GM12878 (cell line): ENCODE data around the gene TFCP2L1. TPM values are rescaled to one million over a fixed set of nuclear protein-coding genes. Genes with fewer than 3 reads are reported as not detected.

Source experiments
- ATAC-seq: fragments of 200-7000 bp; cut with Tn5 transposase; 3 replicates; pipeline ENCODE4 v1.9.1; 2020; ENCODE audit warnings: mild to moderate bottlenecking, moderate library complexity
- BruUV-seq: library from RNA; stranded (reverse); fragments of 400-500 nt; replicated peaks from 2 replicates; lab custom pipeline; 2021; lab: Mats Ljungman, UMichigan
- CTCF ChIA-PET: fragments of 300-600 bp; sonication (Branson Sonifier 250); formaldehyde crosslinking; extraction: SDS; loops from one replicate; lab custom pipeline; 2021; ENCODE audit warnings: inconsistent platforms; lab: Yijun Ruan, JAX
- POLR2A ChIA-PET: fragments of 350-600 bp; formaldehyde crosslinking; extraction: SDS; loops from one replicate; lab custom pipeline; 2021; ENCODE audit warnings: inconsistent platforms; lab: Charles Lee
- RAD21 ChIA-PET: fragments of 300-600 bp; sonication (Branson Sonifier 250); formaldehyde crosslinking; loops from one replicate; lab custom pipeline; 2023; ENCODE audit warnings: antibody characterized with exemption; ENCODE audit not compliant: unreplicated experiment; lab: Charles Lee
- SMC1A ChIA-PET: fragments of 300-600 bp; sonication (Branson Sonifier 250); formaldehyde crosslinking; loops from one replicate; lab custom pipeline; 2023; ENCODE audit not compliant: unreplicated experiment, uncharacterized antibody; lab: Charles Lee
- DNase-seq: peaks from one replicate; pipeline ENCODE4 v3.0.0-alpha.2; 2011; ENCODE audit warnings: low read depth, low spot score
- FAIRE-seq: peaks from 3 replicates; lab custom pipeline; 2011; peaks lifted over from hg19 to GRCh38; lab: Jason Lieb, UNC
- H2AFZ ChIP-seq: 2 replicates; pipeline ENCODE4 v1.6.0; 2011; ENCODE audit warnings: low read depth, low read length, control low read depth; ENCODE audit not compliant: control insufficient read depth
- H3K27ac ChIP-seq: 2 replicates; pipeline ENCODE4 v1.5.1; 2011; ENCODE audit warnings: control low read depth; ENCODE audit not compliant: control insufficient read depth, insufficient read depth
- H3K27me3 ChIP-seq, 2 experiments: replicated peaks in 1 of 2; 2 replicates each; pipeline versions ENCODE4 v1.6.0 to v1.6.1; 2011; ENCODE audit warnings: low read length in 1 of 2; ENCODE audit not compliant: control insufficient read depth in 2 of 2, insufficient read depth in 2 of 2
- H3K36me3 ChIP-seq, 2 experiments: 2 replicates each; pipeline ENCODE4 v1.5.1; 2011; ENCODE audit warnings: low read length in 1 of 2; ENCODE audit not compliant: control insufficient read depth in 2 of 2, insufficient read depth in 2 of 2
- H3K4me1 ChIP-seq: 2 replicates; pipeline ENCODE4 v1.6.1; 2011; ENCODE audit warnings: mild to moderate bottlenecking, low read length, moderate library complexity, mixed read lengths; ENCODE audit not compliant: control insufficient read depth, insufficient read depth
- H3K4me2 ChIP-seq: 2 replicates; pipeline ENCODE4 v1.6.0; 2011; ENCODE audit warnings: control low read depth; ENCODE audit not compliant: control insufficient read depth, insufficient read depth
- H3K4me3 ChIP-seq: fragments of 200-600 bp; sonication (generic); 2 replicates; pipeline ENCODE4 v1.5.1; 2016
- H3K79me2 ChIP-seq: 2 replicates; pipeline ENCODE4 v1.6.0; 2011; ENCODE audit warnings: low read length; ENCODE audit not compliant: control insufficient read depth, insufficient read depth
- H3K9ac ChIP-seq: 2 replicates; pipeline ENCODE4 v1.8.0; 2011; ENCODE audit warnings: low read length, control low read depth, mixed read lengths; ENCODE audit not compliant: control insufficient read depth, insufficient read depth
- H3K9me3 ChIP-seq: replicated peaks from 3 replicates; pipeline ENCODE4 v1.5.1; 2011; ENCODE audit warnings: mild to moderate bottlenecking, low read length; ENCODE audit not compliant: control insufficient read depth, insufficient read depth
- H4K20me1 ChIP-seq: 2 replicates; pipeline ENCODE4 v1.6.0; 2011; ENCODE audit not compliant: control insufficient read depth, insufficient read depth
- BCL11A ChIP-seq: IDR thresholded peaks from 2 replicates; pipeline ENCODE4 v1.6.1; 2011; ENCODE audit warnings: low read depth, low read length
- BMI1 ChIP-seq: fragments of 450-650 bp; IDR thresholded peaks from 2 replicates; pipeline ENCODE4 v1.6.1; 2016; ENCODE audit warnings: mild to moderate bottlenecking, moderate library complexity, borderline replicate concordance
- CREB1 ChIP-seq: IDR thresholded peaks from 2 replicates; pipeline ENCODE4 v1.6.1; 2012; ENCODE audit warnings: low read depth, mild to moderate bottlenecking, inconsistent platforms
- DPF2 ChIP-seq: fragments of 450-650 bp; IDR thresholded peaks from 2 replicates; pipeline ENCODE4 v1.6.1; 2017; ENCODE audit warnings: mild to moderate bottlenecking
- FOS ChIP-seq: IDR thresholded peaks from 3 replicates; pipeline ENCODE4 v1.6.1; 2011; ENCODE audit warnings: borderline replicate concordance; ENCODE audit not compliant: insufficient read length; ENCODE audit errors: extremely low read depth
- HSF1 ChIP-seq: fragments of 150-350 bp; IDR thresholded peaks from 2 replicates; pipeline ENCODE4 v1.6.1; 2014; ENCODE audit warnings: mild to moderate bottlenecking, low read depth, low read length
- JUNB ChIP-seq: IDR thresholded peaks from 2 replicates; pipeline ENCODE4 v1.6.1; 2016; ENCODE audit warnings: antibody characterized with exemption, mild to moderate bottlenecking
- NFXL1 ChIP-seq: fragments of 450-650 bp; IDR thresholded peaks from 2 replicates; pipeline ENCODE4 v1.6.1; 2017; ENCODE audit warnings: antibody characterized with exemption, mild to moderate bottlenecking, borderline replicate concordance
- NR2C2 ChIP-seq: IDR thresholded peaks from 2 replicates; pipeline ENCODE4 v1.6.1; 2011; ENCODE audit warnings: borderline replicate concordance, low read depth; ENCODE audit not compliant: control insufficient read depth, insufficient read length
- NR2F1 ChIP-seq: fragments of 450-650 bp; conservative IDR thresholded peaks from 2 replicates; pipeline ENCODE4 v1.6.1; 2017; ENCODE audit warnings: mild to moderate bottlenecking
- SMARCA5 ChIP-seq: fragments of 450-650 bp; IDR thresholded peaks from 2 replicates; pipeline ENCODE4 v1.6.1; 2017; ENCODE audit warnings: mild to moderate bottlenecking
- TCF12 ChIP-seq: IDR thresholded peaks from 2 replicates; pipeline ENCODE4 v1.6.1; 2011; ENCODE audit warnings: low read depth, mild to moderate bottlenecking, low read length
- ZSCAN29 ChIP-seq: fragments of 450-650 bp; IDR thresholded peaks from 2 replicates; pipeline ENCODE4 v1.6.1; 2017; ENCODE audit warnings: mild to moderate bottlenecking, moderate library complexity
- whole genome bisulfite sequencing: methylation state at CpG from one replicate; pipeline ENCODE4 v1.1.6; 2016; ENCODE audit warnings: low lambda C conversion rate; ENCODE audit not compliant: insufficient replicate concordance, insufficient coverage; ENCODE audit errors: missing lambda C conversion rate; 5-methylcytosine and 5-hydroxymethylcytosine counted together
- in situ Hi-C: fragments of 300-500 bp; cut with MboI; formaldehyde crosslinking; loops from 9 replicates; pipeline ENCODE4 v1.14.3; 2018; ENCODE audit warnings: mixed read lengths
- intact Hi-C: fragments of 100-400 bp; cut with micrococcal nuclease; formaldehyde crosslinking; loops from one replicate; pipeline ENCODE4 v1.14.2; 2022; ENCODE audit not compliant: unreplicated experiment
- polyA plus RNA-seq, 11 experiments: library from polyadenylated mRNA; depleted of rRNA in 4 of 11; unstranded in 6 of 11; stranded (reverse) in 5 of 11; fragments of >200 nt; fragmentation: Nextera tagmentation in 4 of 11; fragmentation: Illumina TruSeq in 1 of 11; extraction: Ambion mirVana in 4 of 11; extraction: Trizol in 1 of 11; gene quantifications; 1 replicate in 1 of 11; 2 replicates in 10 of 11; pipeline versions ENCODE4 v1.2.1 to v1.2.3, GENCODE V29; 2011 to 2016; ENCODE audit warnings: inconsistent platforms in 2 of 11, missing spikeins in 2 of 11, low read depth in 1 of 11
- total RNA-seq, 4 experiments: library from RNA; depleted of rRNA in 3 of 4; stranded (reverse); fragments of >200 nt in 3 of 4; fragmentation: Illumina TruSeq in 1 of 4; extraction: Trizol in 1 of 4; gene quantifications; 2 replicates each; pipeline versions ENCODE4 v1.2.1 to v1.2.3, GENCODE V29; 2013 to 2021
- TF ChIP-seq, protein P1 (sequence below): fragments of 450-650 bp; IDR thresholded peaks from 2 replicates; pipeline ENCODE4 v1.6.1; 2017; ENCODE audit warnings: mild to moderate bottlenecking, low read depth, inconsistent platforms; ENCODE audit not compliant: poor library complexity, severe bottlenecking
- TF ChIP-seq, protein P2 (sequence below): fragments of 450-650 bp; IDR thresholded peaks from 2 replicates; pipeline ENCODE4 v1.6.1; 2017; ENCODE audit warnings: mild to moderate bottlenecking, moderate library complexity

TFCP2L1 gene
- total and polyA plus RNA-seq, 10 of the 15 experiments (the other 5 are each of a cell fraction or from before 2014, with no cell fraction given), result 0.02 to 0.21 (median 0.09) TPM; not detected in 1

- TF ChIP-seq, protein P1, sequence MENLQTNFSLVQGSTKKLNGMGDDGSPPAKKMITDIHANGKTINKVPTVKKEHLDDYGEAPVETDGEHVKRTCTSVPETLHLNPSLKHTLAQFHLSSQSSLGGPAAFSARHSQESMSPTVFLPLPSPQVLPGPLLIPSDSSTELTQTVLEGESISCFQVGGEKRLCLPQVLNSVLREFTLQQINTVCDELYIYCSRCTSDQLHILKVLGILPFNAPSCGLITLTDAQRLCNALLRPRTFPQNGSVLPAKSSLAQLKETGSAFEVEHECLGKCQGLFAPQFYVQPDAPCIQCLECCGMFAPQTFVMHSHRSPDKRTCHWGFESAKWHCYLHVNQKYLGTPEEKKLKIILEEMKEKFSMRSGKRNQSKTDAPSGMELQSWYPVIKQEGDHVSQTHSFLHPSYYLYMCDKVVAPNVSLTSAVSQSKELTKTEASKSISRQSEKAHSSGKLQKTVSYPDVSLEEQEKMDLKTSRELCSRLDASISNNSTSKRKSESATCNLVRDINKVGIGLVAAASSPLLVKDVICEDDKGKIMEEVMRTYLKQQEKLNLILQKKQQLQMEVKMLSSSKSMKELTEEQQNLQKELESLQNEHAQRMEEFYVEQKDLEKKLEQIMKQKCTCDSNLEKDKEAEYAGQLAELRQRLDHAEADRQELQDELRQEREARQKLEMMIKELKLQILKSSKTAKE, result no peak
- TF ChIP-seq NR2F1, result no peak
- no peak for TF ChIP-seq NR2C2
- no peak for TF ChIP-seq FOS
These were observed 47.5 kb downstream of the TFCP2L1 start (continued) for GRCh38 chr2:121237336-121237979.

DNA sequence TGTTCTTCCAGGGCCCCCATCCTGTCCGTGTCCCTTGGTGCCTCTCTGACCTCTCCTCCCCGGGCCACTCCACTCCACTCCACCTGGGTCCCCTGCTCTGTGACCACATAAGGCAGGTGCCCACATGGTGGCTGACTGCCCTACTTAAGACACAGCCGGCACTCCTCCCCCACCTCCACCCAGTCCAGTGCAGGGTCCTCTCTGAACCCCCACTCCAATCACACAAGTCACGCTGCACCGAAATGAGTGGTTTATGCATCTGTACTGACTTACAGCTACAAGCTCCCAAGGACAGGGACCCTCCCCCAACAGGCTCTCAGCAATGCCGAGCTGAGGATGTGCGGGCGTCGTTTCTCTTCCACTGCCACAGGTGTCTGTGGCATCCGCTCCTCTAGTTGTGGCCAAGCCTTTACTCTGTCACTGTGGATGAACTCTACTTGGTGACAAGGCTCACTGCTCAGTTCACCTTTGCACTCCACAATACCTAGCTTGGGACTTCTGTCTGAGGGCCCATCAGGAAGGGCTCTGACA, 48.3 kb downstream of the TFCP2L1 start:
- Histone ChIP-seq H3K27me3 (no peaks in the 10 kb centered on the region; a peak in 2 of 4 replicates), H3K4me2 (no peak overlapping the region), H4K20me1 (no peaks in the 10 kb centered on the region), H3K36me3 (no peaks in the 10 kb centered on the region), H3K4me1 (no peaks in the 10 kb centered on the region), H2AFZ (no peak overlapping the region), H3K27ac (no peak overlapping the region), H3K79me2 (no peaks in the 10 kb centered on the region), H3K9ac (no peak overlapping the region), H3K4me3 (no peak overlapping the region), H3K9me3 (no peaks in the 10 kb centered on the region)
- 29% methylated on average over 10 of the region's 10 CpGs for WGBS
- intact Hi-C loops, result no loop called here
- TF ChIP-seq TCF12 (no peak), SMARCA5 (no peak), DPF2 (no peak), CREB1 (no peak), ZSCAN29 (no peak), JUNB (no peak), BCL11A (no peak), HSF1 (no peak), NFXL1 (no peak), BMI1 (no peak)
- TF ChIP-seq, protein P2, sequence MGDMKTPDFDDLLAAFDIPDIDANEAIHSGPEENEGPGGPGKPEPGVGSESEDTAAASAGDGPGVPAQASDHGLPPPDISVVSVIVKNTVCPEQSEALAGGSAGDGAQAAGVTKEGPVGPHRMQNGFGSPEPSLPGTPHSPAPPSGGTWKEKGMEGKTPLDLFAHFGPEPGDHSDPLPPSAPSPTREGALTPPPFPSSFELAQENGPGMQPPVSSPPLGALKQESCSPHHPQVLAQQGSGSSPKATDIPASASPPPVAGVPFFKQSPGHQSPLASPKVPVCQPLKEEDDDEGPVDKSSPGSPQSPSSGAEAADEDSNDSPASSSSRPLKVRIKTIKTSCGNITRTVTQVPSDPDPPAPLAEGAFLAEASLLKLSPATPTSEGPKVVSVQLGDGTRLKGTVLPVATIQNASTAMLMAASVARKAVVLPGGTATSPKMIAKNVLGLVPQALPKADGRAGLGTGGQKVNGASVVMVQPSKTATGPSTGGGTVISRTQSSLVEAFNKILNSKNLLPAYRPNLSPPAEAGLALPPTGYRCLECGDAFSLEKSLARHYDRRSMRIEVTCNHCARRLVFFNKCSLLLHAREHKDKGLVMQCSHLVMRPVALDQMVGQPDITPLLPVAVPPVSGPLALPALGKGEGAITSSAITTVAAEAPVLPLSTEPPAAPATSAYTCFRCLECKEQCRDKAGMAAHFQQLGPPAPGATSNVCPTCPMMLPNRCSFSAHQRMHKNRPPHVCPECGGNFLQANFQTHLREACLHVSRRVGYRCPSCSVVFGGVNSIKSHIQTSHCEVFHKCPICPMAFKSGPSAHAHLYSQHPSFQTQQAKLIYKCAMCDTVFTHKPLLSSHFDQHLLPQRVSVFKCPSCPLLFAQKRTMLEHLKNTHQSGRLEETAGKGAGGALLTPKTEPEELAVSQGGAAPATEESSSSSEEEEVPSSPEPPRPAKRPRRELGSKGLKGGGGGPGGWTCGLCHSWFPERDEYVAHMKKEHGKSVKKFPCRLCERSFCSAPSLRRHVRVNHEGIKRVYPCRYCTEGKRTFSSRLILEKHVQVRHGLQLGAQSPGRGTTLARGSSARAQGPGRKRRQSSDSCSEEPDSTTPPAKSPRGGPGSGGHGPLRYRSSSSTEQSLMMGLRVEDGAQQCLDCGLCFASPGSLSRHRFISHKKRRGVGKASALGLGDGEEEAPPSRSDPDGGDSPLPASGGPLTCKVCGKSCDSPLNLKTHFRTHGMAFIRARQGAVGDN, result no peak
- in situ Hi-C loops, result no loop called here
- ChIA-PET POLR2A (no interaction called here), SMC1A (no interaction called here), RAD21 (no interaction called here), CTCF (no interaction called here)
- ATAC-seq (no peak), DNase-seq (no peak), FAIRE-seq (no peak)
- BruUV-seq, result no TSS peak
